HG03575 (cell line): ENCODE data around the gene NUDT2.
"Not testable (repeated sequence)": the region's sequence is repeated elsewhere in the genome, so short reads cannot be mapped to it uniquely, and the experiment has no call there.

ENCODE experiments used
- ATAC-seq: cut with Tn5 transposase; IDR thresholded peaks from one replicate; pipeline ENCODE4 v1.9.1; 2021; ENCODE audit not compliant: unreplicated experiment, insufficient number of reproducible peaks, low FRiP score; ENCODE audit errors: extremely low read depth

NUDT2 gene

DNA sequence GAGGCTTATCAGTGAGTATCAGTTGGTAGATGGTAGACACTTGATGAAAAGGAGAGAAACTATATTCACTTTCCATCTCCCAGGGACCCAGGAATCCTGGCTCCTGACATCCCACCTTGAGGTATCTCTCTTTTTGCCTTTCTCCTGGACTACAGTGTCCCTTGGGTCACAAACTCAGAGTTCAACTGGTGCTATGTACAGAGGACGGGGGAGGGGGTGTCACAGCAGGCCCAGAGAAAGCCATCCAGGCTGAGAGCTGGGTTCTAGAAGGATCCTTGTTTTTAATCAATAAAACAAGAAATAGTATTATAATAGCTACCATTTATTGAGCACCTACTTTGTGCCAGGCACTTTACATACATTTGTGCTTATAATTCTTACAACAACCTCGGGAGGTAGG lies 37.0 kb downstream of the NUDT2 start:
- ATAC-seq = no peak

DNA sequence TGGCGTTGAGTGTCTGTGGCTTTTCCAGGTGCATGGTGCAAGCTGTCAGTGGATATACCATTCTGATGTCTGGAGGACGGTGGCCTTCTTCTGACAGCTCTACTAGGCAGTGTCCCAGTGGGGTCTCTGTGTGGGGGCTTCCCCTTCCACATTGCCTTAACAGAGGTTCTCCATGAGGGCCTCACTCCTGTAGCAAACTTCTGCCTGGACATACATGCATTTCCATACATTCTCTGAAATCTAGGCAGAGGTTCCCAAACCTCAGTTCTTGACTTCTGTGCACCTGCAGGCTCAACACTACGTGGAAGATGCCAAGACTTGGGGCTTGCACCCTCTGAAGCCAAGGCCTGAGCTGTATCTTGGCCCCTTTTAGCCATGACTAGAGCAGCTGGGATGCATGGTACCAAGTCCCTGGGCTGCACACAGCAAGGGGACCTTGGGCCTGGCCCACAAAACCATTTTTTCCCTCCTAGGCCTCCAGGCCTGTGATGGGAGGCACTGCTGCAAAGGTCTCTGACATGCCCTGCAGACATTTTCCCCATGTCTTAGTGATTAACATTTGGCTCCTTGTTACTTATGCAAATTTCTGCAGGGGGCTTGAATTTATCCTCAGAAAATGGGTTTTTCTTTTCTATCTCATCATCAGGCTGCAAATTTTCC lies 38.5 kb downstream of the NUDT2 start:
- not testable (repeated sequence) for ATAC-seq

- not testable (repeated sequence) for ATAC-seq
Measured at GRCh38 chr9:34368796-34369195, 39.4 kb downstream of the NUDT2 start.

GRCh38 chr9:34369636-34370035 lies 40.3 kb downstream of the NUDT2 start:
- no peak for ATAC-seq

DNA sequence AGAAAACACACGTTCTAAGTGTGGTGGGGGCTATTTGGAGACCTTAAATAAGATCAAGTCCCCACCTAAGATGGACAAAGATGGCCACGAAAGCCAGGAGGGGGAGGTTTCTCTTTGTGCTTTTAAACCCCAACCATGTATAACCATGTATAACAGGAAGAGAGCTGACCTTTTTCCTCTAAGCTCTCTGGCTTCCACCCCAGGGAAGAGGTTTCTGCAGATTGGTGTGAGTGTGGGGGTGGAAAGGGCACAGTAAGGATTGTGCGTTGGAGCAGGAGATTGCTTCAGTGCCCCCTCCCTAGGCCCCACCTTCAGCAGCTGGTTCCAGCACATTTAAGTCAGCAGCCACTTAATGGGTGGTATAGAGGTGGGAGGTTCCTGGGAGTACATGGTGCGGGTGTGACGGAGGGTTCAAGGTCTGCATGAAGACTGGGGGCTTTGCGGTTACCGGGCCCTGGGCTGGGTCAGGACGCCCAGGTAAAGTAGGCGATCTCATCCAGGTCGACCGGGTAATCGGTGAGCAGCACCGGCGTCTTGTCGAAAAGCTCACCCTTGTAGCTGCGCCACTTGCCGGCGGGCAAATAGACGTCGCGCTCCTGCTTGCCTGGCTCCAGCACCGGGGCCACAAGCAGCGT lies 41.1 kb downstream of the NUDT2 start:
- no peak for ATAC-seq

DNA sequence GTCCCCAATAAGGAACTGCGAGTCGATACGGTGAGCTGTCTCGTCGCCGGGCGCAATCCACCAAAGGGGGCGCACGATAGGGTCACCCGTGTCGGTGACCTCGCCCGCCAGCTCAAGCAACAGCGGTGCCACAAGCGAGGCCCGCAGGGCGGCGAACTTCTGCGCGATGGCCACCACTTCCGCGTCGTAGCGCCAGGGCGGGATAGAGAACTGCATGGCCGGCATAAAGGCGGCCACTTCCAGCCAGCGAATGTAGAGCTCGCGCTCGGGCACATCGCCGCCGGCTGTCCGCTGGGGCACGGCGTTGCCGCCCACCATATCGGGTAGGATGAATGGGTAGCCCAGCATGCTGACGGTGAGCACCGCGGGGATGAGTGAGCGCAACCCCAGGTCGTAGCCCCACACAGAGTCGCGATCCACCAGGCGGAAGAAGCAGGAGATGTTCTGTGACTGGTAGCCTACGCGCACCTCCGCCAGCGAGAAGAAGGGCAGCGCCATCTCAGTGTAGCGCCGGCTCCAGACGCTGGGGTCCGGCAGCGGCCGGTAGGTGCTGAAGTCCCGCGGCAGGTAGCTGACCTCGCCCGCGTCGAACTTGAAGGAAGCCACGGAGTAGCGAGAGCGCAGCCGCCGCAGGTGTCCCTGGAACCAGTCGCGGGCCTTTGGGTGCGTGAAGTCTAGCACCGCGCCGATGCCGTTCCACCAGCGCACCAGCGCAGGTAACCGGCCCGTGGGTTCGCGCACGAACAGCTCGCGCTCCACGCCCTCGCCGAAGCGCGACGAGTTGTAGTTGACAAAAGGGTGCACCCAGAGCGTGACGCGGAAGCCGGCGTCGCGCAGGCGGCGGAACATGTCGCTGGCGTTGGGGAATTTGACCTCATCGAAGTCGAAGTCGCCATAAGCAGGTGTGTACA lies 41.9 kb downstream of the NUDT2 start:
- ATAC-seq = no peak

- ATAC-seq = no peak
Measured at GRCh38 chr9:34371886-34372466, 42.6 kb downstream of the NUDT2 start.

- ATAC-seq = no peak
Measured at GRCh38 chr9:34372467-34373011, 43.2 kb downstream of the NUDT2 start.

DNA sequence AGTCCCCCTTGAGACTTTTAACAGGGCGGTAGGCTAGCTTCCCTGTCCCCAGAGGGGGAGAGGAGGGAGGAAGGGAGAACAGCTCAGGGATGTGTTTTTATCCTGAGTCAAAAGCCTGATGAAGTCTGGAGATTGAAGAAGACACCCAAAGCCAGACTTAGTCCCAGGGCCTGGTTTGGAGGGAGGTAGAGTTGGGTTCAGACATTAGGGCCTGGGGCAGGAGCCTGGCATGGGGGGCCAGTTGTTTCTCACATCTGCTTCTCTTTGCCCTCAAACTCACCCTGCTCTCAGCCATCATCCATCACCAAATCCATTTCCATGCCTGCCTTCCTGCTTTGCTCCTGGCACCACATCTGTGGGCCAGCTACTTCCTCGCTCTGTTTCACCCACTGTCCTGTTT lies 44.4 kb downstream of the NUDT2 start:
- no peak for ATAC-seq

DNA sequence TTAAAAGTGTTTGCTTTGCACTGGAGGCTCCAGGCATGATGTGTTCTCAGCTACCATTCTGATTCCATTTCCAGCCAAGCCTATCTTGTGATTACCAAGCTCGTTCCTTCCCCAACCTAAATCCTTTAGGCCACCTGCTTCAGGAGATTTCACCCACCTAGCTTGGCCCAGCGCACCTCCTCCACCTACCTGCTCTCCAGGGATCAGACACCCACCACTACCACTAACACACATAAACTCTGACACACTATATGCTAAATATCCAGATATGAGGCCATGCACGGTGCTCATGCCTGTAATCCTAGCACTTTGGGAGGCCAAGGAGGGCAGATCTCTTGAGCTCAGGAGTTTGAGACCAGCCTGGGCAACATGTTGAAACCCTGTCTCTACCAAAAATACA lies 45.0 kb downstream of the NUDT2 start:
- no peak for ATAC-seq

GRCh38 chr9:34374905-34375552 lies 45.7 kb downstream of the NUDT2 start:
- ATAC-seq = no peak

DNA sequence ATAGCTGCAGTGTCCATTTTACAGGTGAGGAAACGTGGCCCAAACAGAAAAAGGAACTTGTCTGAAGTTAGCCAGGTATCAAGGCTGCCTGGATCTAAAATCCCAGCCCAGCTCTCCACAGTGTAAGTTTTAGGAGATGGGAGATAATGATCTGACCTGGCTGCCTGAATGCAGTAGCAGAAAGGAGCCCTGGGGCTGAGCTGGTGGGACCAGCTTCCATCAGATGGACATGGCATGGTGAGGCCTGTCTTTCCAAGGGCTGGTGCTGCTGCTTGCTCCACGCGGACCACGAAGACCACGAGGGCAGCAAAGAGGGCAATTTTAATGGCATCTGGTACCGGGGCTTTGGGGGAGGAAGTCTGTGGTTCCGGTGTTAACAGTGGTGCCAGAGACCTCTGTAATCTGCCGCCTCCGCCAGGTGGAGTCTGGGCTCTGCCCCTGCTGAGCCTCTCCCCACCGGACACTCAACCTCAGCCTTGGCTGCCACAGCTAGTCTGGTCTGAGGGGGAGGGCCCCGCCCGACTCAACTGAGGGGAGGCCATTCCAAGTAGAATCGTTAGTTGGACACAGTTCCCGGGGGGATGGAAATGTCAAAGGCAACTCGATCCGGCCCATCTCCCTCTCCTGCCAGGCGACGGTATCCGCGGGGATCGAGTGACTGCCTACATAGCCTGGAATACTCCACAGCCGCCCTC lies 46.7 kb downstream of the NUDT2 start:
- ATAC-seq = no peak

- peak; percentile 56 for ATAC-seq
Measured at GRCh38 chr9:34376596-34377403, 47.4 kb downstream of the NUDT2 start, which contains the start of gene MYORG. Gene MYORG, minus strand, starts transcription at chr9:34376898. Its CDS starts 3,955 bp downstream, at chr9:34372943.

- no peak for ATAC-seq
Measured at GRCh38 chr9:34377404-34377746, 48.0 kb downstream of the NUDT2 start.

DNA sequence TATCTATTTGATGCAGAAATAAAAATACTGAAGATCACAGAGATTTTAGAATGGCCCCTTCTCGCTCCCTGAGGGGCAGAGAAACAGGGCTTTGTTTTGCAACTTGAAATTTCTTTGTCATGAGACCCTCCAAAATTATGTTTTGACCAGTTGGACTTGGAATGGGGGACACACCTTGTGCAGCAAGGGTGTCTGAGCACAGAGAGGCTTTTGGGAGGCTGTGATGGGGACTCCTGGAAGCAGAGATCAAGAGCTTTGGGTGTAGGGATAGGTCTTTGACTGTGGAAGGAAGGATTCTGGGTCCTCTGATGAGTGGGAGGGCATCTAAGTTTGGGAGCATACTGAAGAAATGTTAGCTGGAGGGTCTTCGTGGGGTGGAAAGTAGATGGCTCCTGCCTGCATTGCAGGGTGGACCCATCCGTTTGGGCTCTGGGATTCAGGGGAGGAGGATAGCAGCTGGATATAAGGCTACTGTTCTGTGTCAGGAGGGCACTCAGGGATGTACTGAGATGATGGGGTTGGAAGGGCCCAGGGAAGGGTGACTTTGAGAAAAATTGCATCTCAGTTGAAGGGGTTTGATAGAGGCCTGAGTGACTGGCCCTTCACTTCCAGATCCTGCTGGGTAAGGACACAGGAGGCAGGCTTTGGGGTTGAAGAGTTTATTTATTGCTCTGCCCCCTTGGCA lies 49.1 kb downstream of the NUDT2 start:
- ATAC-seq = no peak

- no peak for ATAC-seq
Measured at GRCh38 chr9:34379334-34380033, 50.1 kb downstream of the NUDT2 start.
